Activated naive CD8-positive, alpha-beta T cell treated with anti-CD3 and anti-CD28 coated beads, Interleukin-2, amount 50 U/mL, for 24 hours (primary cell): ENCODE results near the gene SMURF2.

ENCODE experiments used
- ATAC-seq: fragments of 150-1000 bp; cut with Tn5 transposase; one replicate; pipeline ENCODE4 v1.10.0; 2021
- DNase-seq: peaks from one replicate; pipeline ENCODE4 v3.0.0; 2021
- H3K27ac Mint-ChIP-seq: one replicate; pipeline ENCODE4 v1.8.0; 2021; ENCODE audit warnings: mild to moderate bottlenecking, mixed read lengths
- H3K27me3 Mint-ChIP-seq: one replicate; pipeline ENCODE4 v1.8.0; 2021; ENCODE audit warnings: mixed read lengths
- H3K36me3 Mint-ChIP-seq: one replicate; pipeline ENCODE4 v1.8.0; 2021; ENCODE audit warnings: low read depth, mixed read lengths
- H3K4me1 Mint-ChIP-seq: one replicate; pipeline ENCODE4 v1.8.0; 2021; ENCODE audit warnings: mixed read lengths
- H3K4me3 Mint-ChIP-seq: one replicate; pipeline ENCODE4 v1.8.0; 2021; ENCODE audit warnings: mild to moderate bottlenecking, moderate library complexity, mixed read lengths
- H3K9me3 Mint-ChIP-seq: one replicate; pipeline ENCODE4 v1.8.0; 2021; ENCODE audit warnings: mixed read lengths

SMURF2 gene

DNA sequence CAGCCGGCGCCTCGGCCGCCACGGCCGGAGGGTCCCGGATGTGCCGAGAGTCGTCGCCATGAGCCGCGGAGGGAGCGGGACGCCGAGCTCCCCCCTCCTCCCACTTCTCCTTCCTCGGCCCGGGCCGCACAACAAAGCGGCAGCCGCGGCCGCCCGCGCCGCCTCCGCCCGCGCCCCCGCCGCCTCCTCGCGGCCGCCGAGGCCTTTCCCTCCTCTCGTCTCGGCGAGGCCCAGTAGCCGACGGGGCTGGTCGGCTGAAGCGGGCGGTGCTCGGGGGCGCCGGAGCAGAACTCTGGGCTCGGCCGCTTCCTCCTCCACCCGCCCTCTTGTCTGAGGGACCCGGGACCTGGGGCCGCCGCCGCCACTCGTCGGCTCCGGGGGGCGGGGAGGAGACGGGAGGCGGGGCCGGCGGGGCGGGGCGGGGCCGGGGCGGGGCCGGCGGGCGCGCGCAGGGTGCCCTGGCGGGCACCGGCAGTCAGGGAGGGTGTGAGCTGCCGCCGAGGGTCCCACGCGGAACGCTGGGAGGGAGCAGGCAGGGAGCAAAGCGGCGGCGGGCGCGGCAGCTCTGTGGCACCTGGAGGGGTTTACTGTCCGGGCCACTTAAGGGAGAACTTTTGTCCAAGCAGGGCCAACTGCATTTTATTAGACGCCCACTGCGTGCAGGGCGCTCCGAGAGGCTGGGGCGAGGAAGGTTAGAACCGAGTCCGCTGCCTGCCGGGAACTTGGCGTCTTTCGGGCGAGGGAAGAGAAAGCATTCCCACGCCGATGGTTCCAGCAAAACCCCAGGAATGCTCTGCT lies at the start of gene SMURF2:
SMURF2 (minus strand) TSS at position 332 of the 798 bp plus-strand sequence. CDS start 427 bp downstream, outside the sequence.
- ATAC-seq = peak; percentile 89
- no peaks in the 10 kb centered on the region for H3K27me3 Mint-ChIP-seq
- peak within 1 kb of the TSS; percentile 95 for H3K4me3 Mint-ChIP-seq
- no peaks in the 10 kb centered on the region for H3K9me3 Mint-ChIP-seq
- peak; percentile 77 for DNase-seq
- no peaks in the 10 kb centered on the region for H3K36me3 Mint-ChIP-seq
- H3K27ac Mint-ChIP-seq = peak within 1 kb of the TSS; percentile 89
- peaks cover 34% of the 10 kb centered on the region for H3K4me1 Mint-ChIP-seq

DNA sequence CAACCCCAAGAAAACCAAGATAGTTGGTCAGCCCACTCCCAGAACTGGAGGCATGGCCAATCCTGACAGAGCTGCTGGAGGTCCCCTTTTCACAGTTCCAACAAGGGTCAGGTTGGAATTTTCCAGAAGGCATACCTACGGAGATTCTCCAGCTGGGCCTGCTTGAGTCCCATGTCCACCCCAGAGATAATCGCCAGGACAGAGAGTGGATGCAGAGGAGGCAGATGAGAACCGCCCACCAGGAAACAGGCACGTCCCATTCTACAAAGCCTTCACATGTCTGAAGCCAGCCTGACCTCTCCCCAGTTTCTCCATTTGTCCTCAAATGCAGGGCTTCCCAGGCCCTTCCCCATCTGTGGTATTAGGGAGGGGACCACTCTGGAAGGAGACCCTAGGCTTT lies 47.4 kb upstream of the SMURF2 start:
- Mint-ChIP-seq H3K27me3 (no peaks in the 10 kb centered on the region), H3K9me3 (no peaks in the 10 kb centered on the region), H3K27ac (no peak overlapping the region), H3K4me3 (no peak overlapping the region), H3K36me3 (no peaks in the 10 kb centered on the region), H3K4me1 (peaks cover 64% of the 10 kb centered on the region)
- DNase-seq (no peak), ATAC-seq (no peak)

DNA sequence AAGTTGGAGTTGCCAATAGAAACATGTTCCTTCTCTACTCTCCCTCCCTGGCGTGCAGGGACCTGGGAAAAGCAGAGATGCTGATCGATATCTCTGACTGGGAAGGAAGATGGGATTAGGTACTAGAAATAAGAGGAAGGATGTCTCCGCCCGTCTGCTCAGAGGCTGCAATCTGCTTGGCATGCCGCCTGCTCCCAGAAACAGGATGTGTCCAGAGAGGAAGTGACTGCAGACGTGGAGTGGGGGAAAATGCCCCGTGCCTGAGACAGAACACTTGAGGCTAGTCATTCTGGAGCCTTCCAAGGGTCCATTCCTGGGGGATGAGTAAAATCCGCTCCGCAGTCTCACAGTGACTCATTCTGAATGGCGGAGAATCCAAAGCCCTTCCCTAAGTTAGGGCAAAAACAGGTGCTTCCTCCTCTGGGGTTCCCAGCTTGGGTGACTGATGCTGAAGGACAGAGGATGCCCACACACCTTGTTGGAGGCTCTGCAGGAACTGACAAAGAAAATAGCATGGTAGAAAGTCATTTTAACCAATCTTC lies 45.0 kb upstream of the SMURF2 start:
- no peak for ATAC-seq
- Mint-ChIP-seq H3K9me3 (no peaks in the 10 kb centered on the region), H3K4me3 (no peak overlapping the region), H3K27ac (no peak overlapping the region), H3K36me3 (no peaks in the 10 kb centered on the region), H3K27me3 (no peaks in the 10 kb centered on the region), H3K4me1 (peaks cover 43% of the 10 kb centered on the region)
- no peak for DNase-seq

DNA sequence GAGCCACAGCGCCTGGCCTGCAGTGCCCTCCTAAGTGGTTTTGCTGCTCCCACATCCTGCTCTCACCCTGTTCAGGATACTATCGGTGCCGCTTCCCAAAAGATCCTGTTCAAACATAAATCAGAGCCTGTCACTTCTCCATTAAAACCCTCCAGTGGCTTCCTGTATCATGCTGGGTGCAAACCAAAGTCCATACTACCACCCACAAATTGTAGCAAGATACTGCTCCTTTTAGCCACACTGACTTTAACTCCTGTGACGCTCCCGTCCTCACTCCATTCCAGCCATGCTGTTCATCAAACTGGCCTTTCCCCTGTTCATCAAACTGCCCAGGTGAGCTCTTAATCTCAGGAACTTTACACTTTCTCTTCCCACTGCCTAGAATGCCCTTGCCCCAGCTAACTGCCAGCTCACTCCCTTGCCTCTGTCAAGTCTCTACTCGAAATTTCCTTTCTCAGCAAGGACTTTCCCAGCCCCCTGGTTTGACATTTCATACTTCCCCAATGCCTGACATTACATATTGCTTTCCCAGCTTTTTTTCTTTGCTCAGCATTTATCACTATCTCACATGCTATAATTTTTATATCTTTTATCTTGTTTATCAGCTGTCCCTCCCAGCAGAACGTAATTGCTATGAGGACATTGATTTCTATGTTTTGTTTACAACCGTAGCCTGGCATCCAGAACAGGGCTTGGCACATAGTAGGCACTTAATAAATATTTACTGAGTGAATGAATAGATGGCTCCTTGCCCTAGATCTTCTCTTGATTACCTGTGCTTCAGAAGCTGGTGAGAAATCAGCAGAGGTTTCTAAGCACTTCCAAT lies 44.3 kb upstream of the SMURF2 start:
- Mint-ChIP-seq H3K27me3 (no peaks in the 10 kb centered on the region), H3K4me3 (no peak overlapping the region), H3K4me1 (peaks cover 40% of the 10 kb centered on the region), H3K27ac (no peak overlapping the region), H3K36me3 (no peaks in the 10 kb centered on the region), H3K9me3 (no peaks in the 10 kb centered on the region)
- ATAC-seq = no peak
- no peak for DNase-seq

DNA sequence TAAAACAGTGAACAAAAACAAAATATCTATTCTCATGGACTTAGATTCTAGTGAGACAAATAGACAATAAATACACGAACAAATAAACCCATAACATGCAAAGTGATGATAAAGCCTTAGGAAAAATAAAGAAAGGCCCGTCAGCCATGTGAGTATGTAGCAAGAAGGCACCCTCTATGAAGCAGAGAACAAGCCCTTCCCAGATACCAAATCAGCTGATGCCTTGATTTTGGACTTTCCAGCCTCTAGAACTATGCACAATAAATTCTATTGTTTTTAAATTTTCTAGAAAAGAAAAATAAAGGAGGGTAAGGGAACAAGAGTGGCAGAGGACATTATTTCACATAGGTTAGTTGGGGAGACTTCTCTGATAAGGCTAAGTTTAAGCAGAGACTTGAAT lies 40.7 kb upstream of the SMURF2 start:
- ATAC-seq = no peak
- no peak overlapping the region for H3K4me3 Mint-ChIP-seq
- no peak overlapping the region for H3K27ac Mint-ChIP-seq
- no peaks in the 10 kb centered on the region for H3K9me3 Mint-ChIP-seq
- no peaks in the 10 kb centered on the region for H3K36me3 Mint-ChIP-seq
- peaks cover 12% of the 10 kb centered on the region for H3K4me1 Mint-ChIP-seq
- H3K27me3 Mint-ChIP-seq = no peaks in the 10 kb centered on the region
- no peak for DNase-seq

DNA sequence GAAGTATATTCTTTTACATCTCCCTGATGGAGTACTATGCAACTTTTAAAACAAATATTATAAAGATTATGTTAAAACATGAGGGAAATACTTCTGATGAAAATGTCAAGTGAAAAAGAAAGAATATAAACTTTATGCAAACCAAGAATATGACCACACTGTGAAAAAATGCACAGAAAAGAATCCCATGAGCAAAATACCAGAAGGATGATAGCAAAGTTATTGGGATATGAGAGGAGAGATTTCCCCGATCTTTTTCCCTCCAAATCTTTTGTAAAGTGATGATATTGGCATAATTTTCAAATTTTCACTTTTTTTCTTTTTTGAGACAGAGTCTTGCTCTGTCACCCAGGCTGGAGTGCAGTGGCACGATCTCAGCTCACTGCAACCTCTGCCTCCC lies 36.6 kb upstream of the SMURF2 start:
- H3K27ac Mint-ChIP-seq = no peak overlapping the region
- H3K36me3 Mint-ChIP-seq = no peaks in the 10 kb centered on the region
- H3K4me1 Mint-ChIP-seq = no peaks in the 10 kb centered on the region
- H3K9me3 Mint-ChIP-seq = no peaks in the 10 kb centered on the region
- ATAC-seq = no peak
- no peaks in the 10 kb centered on the region for H3K27me3 Mint-ChIP-seq
- H3K4me3 Mint-ChIP-seq = no peak overlapping the region
- DNase-seq = no peak

DNA sequence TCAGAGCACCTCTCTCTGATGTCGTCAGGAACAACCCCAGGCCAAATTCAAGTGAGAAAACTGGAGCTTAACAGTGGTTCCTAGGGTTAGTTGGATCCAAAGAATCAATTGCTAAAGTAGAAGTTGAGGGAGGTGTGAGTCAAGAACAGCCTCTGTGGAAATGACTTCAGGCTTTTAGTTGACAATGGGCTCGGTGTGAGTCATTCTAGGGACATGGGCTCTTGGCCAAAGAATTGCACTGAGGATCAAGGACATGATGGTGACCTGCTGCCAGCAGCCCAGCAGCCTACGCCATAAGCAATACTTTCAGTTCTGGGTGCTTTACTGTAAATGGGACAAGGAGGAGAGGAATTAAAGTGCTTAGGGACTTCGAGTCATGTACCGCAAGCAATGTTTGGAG lies 32.1 kb upstream of the SMURF2 start:
- H3K36me3 Mint-ChIP-seq = no peaks in the 10 kb centered on the region
- no peaks in the 10 kb centered on the region for H3K27me3 Mint-ChIP-seq
- ATAC-seq (no peak), DNase-seq (no peak)
- H3K27ac Mint-ChIP-seq = no peak overlapping the region
- no peaks in the 10 kb centered on the region for H3K9me3 Mint-ChIP-seq
- no peak overlapping the region for H3K4me3 Mint-ChIP-seq
- no peaks in the 10 kb centered on the region for H3K4me1 Mint-ChIP-seq

DNA sequence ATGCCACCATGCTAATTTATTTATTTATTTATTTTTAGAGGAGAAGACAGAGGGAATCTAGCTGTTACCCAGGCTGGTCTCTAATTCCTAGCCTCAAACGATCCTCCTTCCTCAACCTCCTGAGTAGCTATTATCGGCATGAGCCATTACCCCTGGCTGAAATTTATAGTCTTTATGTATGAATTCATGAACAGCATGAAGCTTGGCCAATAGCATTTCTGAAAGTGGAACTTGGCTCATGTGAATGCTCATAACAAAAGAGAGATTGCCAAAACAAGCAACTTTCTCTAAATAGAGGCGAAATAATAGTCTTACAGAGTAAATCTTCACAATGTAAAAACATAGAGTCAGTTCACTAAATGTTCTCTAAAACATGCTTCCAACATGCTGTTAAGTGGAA lies 30.1 kb upstream of the SMURF2 start:
- ATAC-seq (no peak), DNase-seq (no peak)
- H3K4me1 Mint-ChIP-seq = no peaks in the 10 kb centered on the region

DNA sequence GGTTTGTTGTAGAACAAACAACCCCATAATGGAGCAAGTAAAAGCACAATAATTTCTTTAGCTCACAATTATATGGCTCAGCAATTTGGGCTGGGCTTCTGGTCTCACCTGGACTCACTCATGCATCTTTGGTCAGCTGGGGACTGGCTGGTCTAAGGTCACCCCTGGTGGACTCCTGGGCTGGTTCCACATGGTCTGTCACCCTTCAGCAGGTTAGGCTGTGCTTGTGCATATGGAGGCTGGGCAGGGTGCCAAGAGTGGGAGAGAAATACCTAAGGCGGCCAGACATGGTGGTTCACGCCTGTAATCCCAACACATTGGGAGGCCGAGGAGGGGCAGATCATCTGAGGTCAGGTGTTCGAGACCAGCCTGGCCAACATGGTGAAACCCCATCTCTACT lies 27.0 kb upstream of the SMURF2 start:
- Mint-ChIP-seq H3K27me3 (no peaks in the 10 kb centered on the region), H3K9me3 (no peaks in the 10 kb centered on the region), H3K27ac (no peak overlapping the region), H3K4me3 (no peak overlapping the region), H3K4me1 (no peaks in the 10 kb centered on the region), H3K36me3 (no peaks in the 10 kb centered on the region)
- ATAC-seq (no peak), DNase-seq (no peak)

More for the DNA sequence above, 30.1 kb upstream of the SMURF2 start:
- no peaks in the 10 kb centered on the region for H3K9me3 Mint-ChIP-seq
- no peaks in the 10 kb centered on the region for H3K36me3 Mint-ChIP-seq
- no peak overlapping the region for H3K27ac Mint-ChIP-seq
- no peaks in the 10 kb centered on the region for H3K27me3 Mint-ChIP-seq
- no peak overlapping the region for H3K4me3 Mint-ChIP-seq

DNA sequence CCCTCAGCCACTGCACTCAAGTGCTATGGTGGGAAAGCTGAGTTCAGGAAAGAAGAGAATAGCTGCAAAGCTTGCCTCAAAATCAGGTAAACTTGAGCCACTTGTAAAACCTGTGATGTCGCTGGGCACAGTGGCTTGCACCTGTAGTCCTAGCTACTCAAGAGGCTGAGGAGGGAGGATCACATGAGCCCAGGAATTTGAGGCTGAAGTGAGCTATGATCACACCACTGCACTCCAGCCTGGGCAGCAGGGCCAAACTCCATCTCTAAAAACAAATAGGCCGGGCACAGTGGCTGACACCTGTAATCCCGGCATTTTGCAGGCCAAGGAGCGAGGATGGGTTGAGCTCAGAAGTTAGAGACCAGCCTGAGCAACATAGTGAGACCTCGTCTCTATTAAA lies 26.4 kb upstream of the SMURF2 start:
- Mint-ChIP-seq H3K27me3 (no peaks in the 10 kb centered on the region), H3K27ac (no peak overlapping the region), H3K4me3 (no peak overlapping the region), H3K4me1 (no peaks in the 10 kb centered on the region), H3K36me3 (no peaks in the 10 kb centered on the region), H3K9me3 (no peaks in the 10 kb centered on the region)
- DNase-seq (no peak), ATAC-seq (no peak)

DNA sequence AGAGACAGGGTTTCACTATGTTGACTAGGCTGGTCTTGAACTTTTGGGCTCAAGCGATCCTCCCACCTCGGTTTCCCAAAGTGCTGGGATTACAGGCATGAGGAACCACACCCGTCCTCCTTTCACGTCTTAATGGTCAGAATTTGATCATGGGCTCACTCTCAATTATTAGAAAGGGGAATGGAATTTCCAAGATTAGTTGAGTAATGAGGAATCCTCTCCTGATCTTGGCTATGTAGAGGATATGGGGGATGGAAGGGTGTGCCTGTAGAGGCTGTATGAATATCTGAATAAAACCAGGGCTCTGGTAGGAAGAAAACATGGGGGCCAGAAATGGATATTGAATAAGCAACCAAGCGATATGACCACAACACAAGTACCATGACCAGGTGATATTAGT lies 25.9 kb upstream of the SMURF2 start:
- Mint-ChIP-seq H3K27ac (no peak overlapping the region), H3K27me3 (no peaks in the 10 kb centered on the region), H3K9me3 (no peaks in the 10 kb centered on the region), H3K36me3 (no peaks in the 10 kb centered on the region), H3K4me1 (no peaks in the 10 kb centered on the region), H3K4me3 (no peak overlapping the region)
- ATAC-seq (no peak), DNase-seq (no peak)

DNA sequence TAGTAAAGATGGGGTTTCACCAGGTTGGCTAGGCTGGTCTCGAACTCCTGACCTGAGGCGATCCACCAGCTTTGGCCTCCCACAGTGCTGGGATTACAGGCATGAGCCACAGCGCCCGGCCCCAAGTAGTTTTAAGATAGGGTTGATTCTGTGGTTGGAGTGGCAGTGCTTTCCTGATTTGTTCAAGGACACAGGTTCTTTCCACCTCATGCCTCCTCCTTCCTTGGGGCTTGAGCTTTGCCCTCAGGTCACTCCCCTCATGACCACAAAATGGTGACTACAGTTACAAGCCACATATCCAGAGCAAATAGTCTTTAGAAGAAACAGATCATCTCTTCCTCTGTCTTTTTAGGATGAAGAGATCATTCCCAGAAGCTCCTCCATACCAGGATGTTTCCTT lies 25.3 kb upstream of the SMURF2 start:
- no peak overlapping the region for H3K27ac Mint-ChIP-seq
- no peaks in the 10 kb centered on the region for H3K36me3 Mint-ChIP-seq
- DNase-seq (no peak), ATAC-seq (no peak)
- H3K4me3 Mint-ChIP-seq = no peak overlapping the region
- H3K27me3 Mint-ChIP-seq = no peaks in the 10 kb centered on the region
- no peaks in the 10 kb centered on the region for H3K9me3 Mint-ChIP-seq
- H3K4me1 Mint-ChIP-seq = no peaks in the 10 kb centered on the region

DNA sequence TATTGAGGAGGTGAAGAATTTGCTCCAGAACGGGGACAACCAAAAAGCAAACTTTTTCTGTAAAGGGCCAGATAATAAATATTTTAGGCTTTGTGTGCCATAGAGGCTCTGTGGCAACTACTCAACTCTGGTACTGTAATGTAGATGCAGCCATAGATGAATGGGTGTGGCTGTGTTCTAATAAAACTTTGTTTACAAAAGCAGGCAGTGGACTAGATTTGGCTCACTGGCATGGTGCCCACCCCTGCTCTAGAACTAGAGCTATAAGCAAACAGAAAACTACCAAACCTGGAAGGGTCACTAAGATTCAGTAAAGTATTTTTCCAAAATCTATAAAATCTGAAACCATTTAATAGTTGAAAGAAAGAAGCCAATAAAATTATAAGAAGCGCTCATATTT lies 24.6 kb upstream of the SMURF2 start:
- Mint-ChIP-seq H3K4me1 (no peaks in the 10 kb centered on the region), H3K36me3 (no peaks in the 10 kb centered on the region), H3K27me3 (no peaks in the 10 kb centered on the region), H3K9me3 (no peaks in the 10 kb centered on the region), H3K4me3 (no peak overlapping the region), H3K27ac (no peak overlapping the region)
- DNase-seq (no peak), ATAC-seq (no peak)

DNA sequence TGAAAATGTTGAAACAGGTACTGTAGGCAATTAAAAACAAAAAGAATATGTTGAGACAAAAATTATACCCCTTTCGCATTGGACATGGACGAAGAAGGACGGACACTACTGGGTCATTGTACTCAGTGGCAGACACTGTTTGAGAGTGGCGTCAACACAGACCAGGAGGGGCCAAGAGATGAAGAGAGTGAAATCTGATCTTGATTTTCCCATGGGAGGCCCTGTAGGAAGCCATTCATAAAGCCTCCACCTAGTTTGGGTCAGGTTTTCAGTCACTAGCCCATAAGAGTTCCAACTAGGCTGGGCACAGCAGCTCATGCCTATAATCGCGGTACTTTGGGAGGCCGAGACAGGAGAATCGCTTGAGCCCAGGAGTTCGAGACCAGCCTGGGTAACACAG lies 23.6 kb upstream of the SMURF2 start:
- ATAC-seq = no peak
- no peak for DNase-seq
- Mint-ChIP-seq H3K27me3 (no peaks in the 10 kb centered on the region), H3K27ac (no peak overlapping the region), H3K9me3 (no peaks in the 10 kb centered on the region), H3K4me3 (no peak overlapping the region), H3K36me3 (no peaks in the 10 kb centered on the region), H3K4me1 (no peaks in the 10 kb centered on the region)

DNA sequence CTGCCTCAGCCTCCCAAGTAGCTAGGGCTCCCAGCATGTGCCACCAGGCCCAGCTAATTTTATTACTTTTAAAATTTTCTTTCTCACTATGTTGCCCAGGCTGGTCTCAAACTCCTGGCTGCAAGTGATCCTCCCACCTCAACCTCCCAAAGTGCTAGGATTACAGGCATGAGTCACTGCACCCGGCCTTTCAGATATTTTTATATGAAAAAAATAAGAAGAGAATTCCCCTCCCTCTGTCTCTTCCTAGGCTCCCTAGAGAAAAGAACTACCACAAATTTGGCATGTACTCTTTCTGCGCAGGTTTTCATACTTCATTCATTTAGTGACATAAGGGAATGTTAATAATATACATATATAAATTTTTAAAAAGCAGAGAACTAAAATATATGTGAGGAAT lies 21.7 kb upstream of the SMURF2 start:
- Mint-ChIP-seq H3K27ac (no peak overlapping the region), H3K36me3 (no peaks in the 10 kb centered on the region), H3K4me1 (no peaks in the 10 kb centered on the region), H3K27me3 (no peaks in the 10 kb centered on the region), H3K4me3 (no peak overlapping the region), H3K9me3 (no peaks in the 10 kb centered on the region)
- ATAC-seq = no peak
- no peak for DNase-seq
